Fibroblast of mammary gland (primary cell): Measurements from ENCODE around the gene HMG20A.

Source experiments
- DNase-seq: peaks from one replicate; pipeline ENCODE4 v3.0.0-alpha.2; 2010; ENCODE audit warnings: low read depth
- H3K4me3 ChIP-seq: 2 replicates; pipeline ENCODE4 v1.5.1; 2011; ENCODE audit warnings: low read depth, mild to moderate bottlenecking, low read length, moderate library complexity; ENCODE audit not compliant: control insufficient read depth
- CTCF ChIP-seq: conservative IDR thresholded peaks from 2 replicates; pipeline ENCODE4 v1.5.1; 2011; ENCODE audit warnings: low read depth, low read length, inconsistent platforms; ENCODE audit not compliant: control insufficient read depth, insufficient read depth

Gene HMG20A

GRCh38 chr15:77518458-77518857 lies 97.8 kb downstream of the HMG20A start:
- DNase-seq = no peak
- no peak overlapping the region for H3K4me3 ChIP-seq
- TF ChIP-seq CTCF = no peak

GRCh38 chr15:77519540-77519939 lies 98.9 kb downstream of the HMG20A start:
- DNase-seq = no peak
- H3K4me3 ChIP-seq = no peak overlapping the region
- no peak for TF ChIP-seq CTCF

- no peak for DNase-seq
- no peak for TF ChIP-seq CTCF
- H3K4me3 ChIP-seq = no peak overlapping the region
Observed at GRCh38 chr15:77521206-77521605, 100.5 kb downstream of the HMG20A start.

- H3K4me3 ChIP-seq = no peak overlapping the region
- no peak for TF ChIP-seq CTCF
- no peak for DNase-seq
Observed at GRCh38 chr15:77525400-77525811, 104.7 kb downstream of the HMG20A start.

- DNase-seq = no peak
- no peak for TF ChIP-seq CTCF
- no peak overlapping the region for H3K4me3 ChIP-seq
Observed at GRCh38 chr15:77525907-77526594, 105.4 kb downstream of the HMG20A start.

- TF ChIP-seq CTCF = no peak
- DNase-seq = no peak
- H3K4me3 ChIP-seq = no peak overlapping the region
Observed at GRCh38 chr15:77526595-77527163, 106.0 kb downstream of the HMG20A start.
